ENCODE results near the gene ARHGAP6. TPM values are rescaled to one million over a fixed set of nuclear protein-coding genes. Genes with fewer than 3 reads are reported as not detected.

ARHGAP6 gene
- total and polyA plus RNA-seq, 2 of the 13 experiments (the other 11 are each of a cell fraction or from before 2014, with no cell fraction given) = 0.11 TPM; not detected in 1

- CTCF ChIA-PET (ENCODE audit: low intra/inter-chr PET ratio, low total read pairs) = no interaction called here
- in situ Hi-C loops (cut with HindIII; ENCODE audit: extremely low pct_ligation_motif_present, low pct_unique_long_range_greater_than_20kb) (no loop called here), intact Hi-C loops (cut with micrococcal nuclease; ENCODE audit: unreplicated experiment) (loop anchor here (5.0 to 10.0 kb wide), 2 partner anchors 238 to 389 kb away; no protein-coding TSS in a partner anchor)
- Histone ChIP-seq H2AFZ (ENCODE audit: low read length) (no peak overlapping the region), H3K36me3 (replicated peaks in 1 of 2; ENCODE audit: control insufficient read depth in 1 of 2, insufficient read depth in 2 of 2, low read length in 2 of 2) (no peaks in the 10 kb centered on the region), H3K4me1 (ENCODE audit: insufficient read depth, low read length) (no peaks in the 10 kb centered on the region), H4K20me1 (ENCODE audit: insufficient read depth, low read length) (no peaks in the 10 kb centered on the region), H3K4me3 (replicated peaks in 1 of 3; ENCODE audit: insufficient read depth in 1 of 3, low read depth in 2 of 3, low read length in 3 of 3) (no peak overlapping the region), H3K79me2 (ENCODE audit: insufficient read depth, low read length) (no peaks in the 10 kb centered on the region), H3K9me3 (ENCODE audit: low read length) (no peaks in the 10 kb centered on the region), H3K4me2 (ENCODE audit: low read depth, low read length) (no peak overlapping the region), H3K9ac (ENCODE audit: insufficient read depth, low read depth, low read length) (no peak overlapping the region), H3K27ac (ENCODE audit: extremely low read length, insufficient read depth, low read length) (no peak overlapping the region), H3K27me3 (ENCODE audit: control insufficient read depth in 1 of 2, insufficient read depth in 2 of 2, low read length in 2 of 2) (no peaks in the 10 kb centered on the region)
- no peak for FAIRE-seq
- ATAC-seq = no peak
- DNase-seq (ENCODE audit: low spot score) = no peak
- BruUV-seq (replicated peaks) = no TSS peak
- POLR2A ChIA-PET = no interaction called here
- WGBS (ENCODE audit: low lambda C conversion rate) = 2% methylated on average over 4 of the region's 4 CpGs
- TF ChIP-seq CTCF (CRISPR knock-in tag; IDR thresholded peaks at IDR 0.05) (no peak), ZNF280B (CRISPR knock-in tag; IDR thresholded peaks at IDR 0.05; ENCODE audit: borderline replicate concordance) (no peak), SNAPC4 (CRISPR knock-in tag; IDR thresholded peaks at IDR 0.05) (no peak), SNAI1 (CRISPR knock-in tag; IDR thresholded peaks at IDR 0.05; ENCODE audit: borderline replicate concordance) (no peak), ZNF44 (CRISPR knock-in tag; IDR thresholded peaks at IDR 0.05) (no peak), DMAP1 (CRISPR knock-in tag; IDR thresholded peaks at IDR 0.05) (no peak), CENPBD1 (CRISPR knock-in tag; IDR thresholded peaks at IDR 0.05; ENCODE audit: borderline replicate concordance, low read depth) (no peak), KLF12 (CRISPR knock-in tag; IDR thresholded peaks at IDR 0.05; ENCODE audit: borderline replicate concordance) (no peak), ZNF280D (CRISPR knock-in tag; IDR thresholded peaks at IDR 0.05) (no peak), JDP2 (CRISPR knock-in tag; IDR thresholded peaks at IDR 0.05; ENCODE audit: borderline replicate concordance) (no peak), ARID2 (CRISPR knock-in tag; IDR thresholded peaks at IDR 0.05; ENCODE audit: borderline replicate concordance) (no peak)
Measured at GRCh38 chrX:11382930-11383329, 282.8 kb downstream of the ARHGAP6 start.

Data from HepG2 (cell line).